Breast epithelium (tissue), 3 donors: ENCODE data around the gene RRP9.

Experiments used
- POLR2A ChIP-seq: fragments of 450-650 bp; IDR thresholded peaks from one replicate; pipeline ENCODE4 v1.6.1; 2016; ENCODE audit warnings: antibody characterized with exemption, mild to moderate bottlenecking, moderate library complexity
- POLR2AphosphoS5 ChIP-seq, 3 donors: sonication (generic); formaldehyde crosslinking; IDR thresholded peaks; one replicate each; pipeline ENCODE4 v1.6.1; 2017; ENCODE audit warnings: antibody characterized with exemption in 3 of 3
- TF ChIP-seq, protein P1 (sequence below), 3 donors: fragments of 450-650 bp; IDR thresholded peaks; one replicate each; pipeline ENCODE4 v1.5.1; 2016 to 2017; ENCODE audit warnings: antibody characterized with exemption in 3 of 3, mild to moderate bottlenecking in 3 of 3, moderate library complexity in 3 of 3

DNA sequence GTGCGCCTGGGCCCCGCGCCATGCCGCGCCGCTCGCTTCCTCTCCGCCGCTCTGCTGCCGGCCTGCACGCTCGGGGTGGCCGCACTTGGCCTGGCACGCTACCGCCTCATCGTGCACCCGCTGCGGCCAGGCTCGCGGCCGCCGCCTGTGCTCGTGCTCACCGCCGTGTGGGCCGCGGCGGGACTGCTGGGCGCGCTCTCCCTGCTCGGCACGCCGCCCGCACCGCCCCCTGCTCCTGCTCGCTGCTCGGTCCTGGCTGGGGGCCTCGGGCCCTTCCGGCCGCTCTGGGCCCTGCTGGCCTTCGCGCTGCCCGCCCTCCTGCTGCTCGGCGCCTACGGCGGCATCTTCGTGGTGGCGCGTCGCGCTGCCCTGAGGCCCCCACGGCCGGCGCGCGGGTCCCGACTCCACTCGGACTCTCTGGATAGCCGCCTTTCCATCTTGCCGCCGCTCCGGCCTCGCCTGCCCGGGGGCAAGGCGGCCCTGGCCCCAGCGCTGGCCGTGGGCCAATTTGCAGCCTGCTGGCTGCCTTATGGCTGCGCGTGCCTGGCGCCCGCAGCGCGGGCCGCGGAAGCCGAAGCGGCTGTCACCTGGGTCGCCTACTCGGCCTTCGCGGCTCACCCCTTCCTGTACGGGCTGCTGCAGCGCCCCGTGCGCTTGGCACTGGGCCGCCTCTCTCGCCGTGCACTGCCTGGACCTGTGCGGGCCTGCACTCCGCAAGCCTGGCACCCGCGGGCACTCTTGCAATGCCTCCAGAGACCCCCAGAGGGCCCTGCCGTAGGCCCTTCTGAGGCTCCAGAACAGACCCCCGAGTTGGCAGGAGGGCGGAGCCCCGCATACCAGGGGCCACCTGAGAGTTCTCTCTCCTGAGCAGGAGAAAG lies 14.4 kb upstream of the RRP9 start:
- TF ChIP-seq, protein P1, sequence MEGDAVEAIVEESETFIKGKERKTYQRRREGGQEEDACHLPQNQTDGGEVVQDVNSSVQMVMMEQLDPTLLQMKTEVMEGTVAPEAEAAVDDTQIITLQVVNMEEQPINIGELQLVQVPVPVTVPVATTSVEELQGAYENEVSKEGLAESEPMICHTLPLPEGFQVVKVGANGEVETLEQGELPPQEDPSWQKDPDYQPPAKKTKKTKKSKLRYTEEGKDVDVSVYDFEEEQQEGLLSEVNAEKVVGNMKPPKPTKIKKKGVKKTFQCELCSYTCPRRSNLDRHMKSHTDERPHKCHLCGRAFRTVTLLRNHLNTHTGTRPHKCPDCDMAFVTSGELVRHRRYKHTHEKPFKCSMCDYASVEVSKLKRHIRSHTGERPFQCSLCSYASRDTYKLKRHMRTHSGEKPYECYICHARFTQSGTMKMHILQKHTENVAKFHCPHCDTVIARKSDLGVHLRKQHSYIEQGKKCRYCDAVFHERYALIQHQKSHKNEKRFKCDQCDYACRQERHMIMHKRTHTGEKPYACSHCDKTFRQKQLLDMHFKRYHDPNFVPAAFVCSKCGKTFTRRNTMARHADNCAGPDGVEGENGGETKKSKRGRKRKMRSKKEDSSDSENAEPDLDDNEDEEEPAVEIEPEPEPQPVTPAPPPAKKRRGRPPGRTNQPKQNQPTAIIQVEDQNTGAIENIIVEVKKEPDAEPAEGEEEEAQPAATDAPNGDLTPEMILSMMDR (IDR thresholded peaks at IDR 0.05): peak in 2 of 3 donors; percentile 26 to 54
- TF ChIP-seq POLR2A: no peak
- peak in 1 of 3 donors; percentile 12 for TF ChIP-seq POLR2AphosphoS5 (IDR thresholded peaks at IDR 0.05)
